ENCODE measurements around the gene SPATS2L.

GRCh38 chr2:200479692-200480265, 173.3 kb downstream of the SPATS2L start:
- TF ChIP-seq CTCF (IDR thresholded peaks at IDR 0.05) = no peak
- TF ChIP-seq POLR2A (IDR thresholded peaks at IDR 0.05) = no peak
